HG03565 (cell line): Measurements from ENCODE around the gene CCNY.

Experiments used
- ATAC-seq: cut with Tn5 transposase; IDR thresholded peaks from one replicate; pipeline ENCODE4 v1.9.1; 2021; ENCODE audit warnings: mild to moderate bottlenecking, moderate library complexity; ENCODE audit not compliant: unreplicated experiment

The CCNY gene

GRCh38 chr10:35448687-35449662, 112.7 kb downstream of the CCNY start:
- no peak for ATAC-seq

DNA sequence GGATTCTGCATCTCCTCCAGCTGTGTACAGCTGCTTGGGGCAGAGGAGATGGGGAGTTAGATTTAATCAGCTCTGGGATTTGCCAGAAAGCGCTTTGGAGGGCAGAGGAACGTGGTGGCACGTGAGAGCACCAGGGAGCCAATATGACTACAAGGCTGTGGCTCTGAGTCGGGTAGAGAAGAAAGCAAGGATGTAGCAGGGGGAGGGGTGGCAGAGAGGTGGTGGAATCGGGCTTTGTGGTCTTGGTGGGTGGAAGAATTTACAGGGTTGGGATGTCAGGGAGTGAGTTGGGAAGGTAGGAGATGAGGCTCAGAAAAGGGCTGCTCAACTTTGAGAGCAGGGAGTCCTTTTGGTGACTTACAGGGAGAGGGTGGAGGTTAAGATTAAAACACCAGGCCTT, 113.6 kb downstream of the CCNY start:
- ATAC-seq, result no peak

DNA sequence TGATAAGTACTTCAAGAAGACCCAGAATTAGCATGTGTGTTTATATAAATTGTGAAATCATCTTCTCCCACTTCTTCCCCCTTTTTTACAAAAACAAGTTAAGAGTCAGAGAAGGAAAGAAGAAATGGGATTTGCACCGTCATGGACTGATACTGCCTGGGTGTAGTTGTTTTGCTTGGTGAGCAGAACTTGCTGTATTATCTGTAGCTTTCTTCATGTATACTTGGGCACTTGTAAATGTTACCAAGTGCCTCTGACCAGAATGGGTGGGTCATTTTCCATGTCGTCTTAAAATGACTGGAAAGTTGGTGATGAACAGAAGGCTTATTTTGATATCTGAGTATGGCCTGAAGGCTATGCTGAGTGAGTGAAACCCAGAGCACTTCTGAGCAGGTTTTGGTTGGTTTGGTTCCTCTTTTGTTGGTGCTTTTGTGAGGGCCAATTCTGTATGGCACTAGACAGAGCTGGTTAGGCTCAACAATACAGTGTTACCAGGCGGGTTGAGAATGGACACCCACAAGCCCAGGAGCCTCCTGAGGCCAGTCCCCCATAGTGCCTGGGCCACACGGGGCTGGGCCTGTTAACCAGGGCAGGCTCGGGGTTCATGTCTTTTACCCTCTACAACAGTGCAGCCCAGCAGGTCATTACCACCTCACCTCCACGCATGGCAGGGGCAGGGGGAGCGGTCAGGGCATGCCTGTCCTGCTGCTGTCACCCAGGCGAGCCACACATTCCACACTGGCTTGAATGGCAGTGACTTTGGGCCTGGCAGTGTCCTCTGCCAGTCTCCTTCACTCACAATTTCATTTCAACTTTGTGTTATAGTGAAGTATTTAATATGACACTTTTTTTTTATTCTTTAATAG, 115.1 kb downstream of the CCNY start:
- peak; percentile 99 for ATAC-seq

DNA sequence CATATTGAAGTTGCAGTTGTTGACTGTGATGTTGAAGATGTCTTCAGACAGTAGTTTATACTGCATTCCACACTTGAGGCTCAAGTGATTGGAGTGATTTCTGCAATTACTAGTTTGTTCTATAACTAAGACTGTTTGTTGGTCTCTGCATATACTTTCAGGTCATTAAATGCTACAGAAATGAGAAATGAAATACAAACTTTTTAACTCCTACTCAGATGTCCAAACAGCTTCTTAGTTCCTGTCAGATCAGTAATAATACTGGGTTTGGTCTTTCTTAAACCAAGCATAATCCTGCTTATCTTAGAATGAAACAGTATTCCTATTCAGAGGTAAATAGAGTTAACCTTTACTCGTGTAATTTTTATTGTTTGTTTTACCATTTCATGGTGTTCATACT, 115.9 kb downstream of the CCNY start:
- ATAC-seq, result no peak

DNA sequence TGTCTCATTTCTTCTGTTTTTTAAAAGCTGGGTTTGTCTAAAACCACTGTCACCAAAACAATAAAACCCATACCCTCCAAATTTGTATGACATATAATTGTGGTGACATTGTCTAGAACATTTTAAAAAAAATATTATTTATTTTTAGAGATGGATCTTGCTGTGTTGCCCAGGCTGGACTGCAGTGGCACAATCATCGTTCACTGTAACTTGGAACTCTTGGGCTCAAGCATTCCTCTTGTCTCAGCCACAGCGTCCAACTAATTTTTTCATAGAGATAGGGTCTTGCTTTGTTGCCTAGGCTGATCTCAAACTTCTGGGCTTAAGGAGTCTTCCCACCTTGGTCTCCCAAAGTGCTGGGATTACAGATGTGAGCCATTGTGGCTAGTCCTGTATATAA, 116.5 kb downstream of the CCNY start:
- no peak for ATAC-seq

GRCh38 chr10:35453855-35454532, 117.7 kb downstream of the CCNY start:
- no peak for ATAC-seq

DNA sequence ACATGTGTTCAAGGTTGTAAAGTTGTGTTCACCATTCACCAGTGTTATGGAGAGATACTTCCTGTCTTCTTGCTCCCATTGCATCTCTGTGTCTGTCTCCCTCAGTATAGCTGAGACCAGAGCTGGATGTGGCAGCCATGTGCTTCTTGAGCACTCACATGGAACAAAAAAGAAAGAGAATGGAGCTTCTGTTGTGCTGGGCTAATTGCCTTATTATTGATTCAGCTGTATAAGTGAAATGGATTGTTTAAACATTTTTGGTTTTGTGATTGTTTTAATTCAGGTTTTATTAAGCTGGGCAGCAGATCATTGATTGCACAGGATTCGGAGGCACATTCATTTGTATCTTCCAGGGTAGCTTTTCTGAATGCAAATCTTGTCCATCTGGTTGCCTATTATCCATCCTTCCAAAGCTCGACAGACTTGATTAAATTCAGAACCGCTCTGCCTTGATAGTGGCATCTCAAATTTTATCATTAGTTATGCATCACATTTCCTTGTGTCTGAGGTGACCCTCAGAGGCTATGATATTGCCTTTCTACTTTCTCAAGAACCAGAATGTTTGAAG, 119.9 kb downstream of the CCNY start:
- no peak for ATAC-seq

DNA sequence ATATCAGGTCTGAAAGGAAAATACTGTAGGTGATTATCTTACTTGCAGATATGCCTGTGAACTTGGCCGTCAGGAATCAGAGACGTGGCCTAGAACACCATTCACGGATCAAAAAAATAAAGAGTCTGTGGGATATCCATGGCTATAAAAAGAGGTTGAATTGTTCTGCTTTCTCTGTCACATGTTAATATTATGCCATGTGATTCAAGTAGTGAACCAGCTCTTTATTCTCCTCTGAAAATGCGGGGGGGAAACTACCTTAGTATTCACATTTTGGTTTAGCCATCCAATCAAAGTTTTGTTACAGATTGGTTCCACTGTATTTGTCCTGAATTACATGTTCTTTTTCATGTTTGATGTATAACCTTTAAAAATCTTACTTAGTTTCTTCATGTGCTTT, 120.5 kb downstream of the CCNY start:
- no peak for ATAC-seq

GRCh38 chr10:35458500-35459448, 122.5 kb downstream of the CCNY start:
- ATAC-seq, result no peak

GRCh38 chr10:35459449-35459847, 123.1 kb downstream of the CCNY start:
- ATAC-seq, result no peak

DNA sequence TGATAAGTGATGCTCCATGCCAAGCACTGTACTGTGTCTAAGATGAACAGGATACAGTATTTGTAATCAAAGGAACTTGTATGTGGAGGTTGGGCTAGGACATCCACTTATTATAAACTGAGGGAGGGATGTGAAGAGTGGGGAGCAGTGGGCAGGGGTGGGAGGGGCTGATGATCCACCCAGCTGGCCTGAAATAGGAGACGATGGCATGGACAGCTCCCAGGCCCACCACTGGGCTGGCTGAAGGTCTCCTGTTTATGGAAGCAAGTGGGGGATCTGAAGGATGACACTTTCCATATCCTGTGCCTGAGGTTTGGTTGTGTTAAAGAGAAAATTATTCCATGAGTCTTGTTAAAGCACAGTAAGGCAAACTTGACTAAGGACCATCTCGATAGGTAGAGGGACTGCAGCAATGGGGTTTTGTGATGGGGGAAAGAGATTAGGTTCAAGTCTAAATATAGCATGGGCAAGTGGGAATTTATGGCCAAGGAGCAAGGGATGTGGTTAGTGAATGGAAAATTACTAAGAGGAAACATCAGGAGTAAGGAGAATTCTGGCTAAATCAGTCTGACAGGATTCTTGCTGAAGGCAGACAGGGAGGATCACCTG, 124.6 kb downstream of the CCNY start:
- no peak for ATAC-seq

DNA sequence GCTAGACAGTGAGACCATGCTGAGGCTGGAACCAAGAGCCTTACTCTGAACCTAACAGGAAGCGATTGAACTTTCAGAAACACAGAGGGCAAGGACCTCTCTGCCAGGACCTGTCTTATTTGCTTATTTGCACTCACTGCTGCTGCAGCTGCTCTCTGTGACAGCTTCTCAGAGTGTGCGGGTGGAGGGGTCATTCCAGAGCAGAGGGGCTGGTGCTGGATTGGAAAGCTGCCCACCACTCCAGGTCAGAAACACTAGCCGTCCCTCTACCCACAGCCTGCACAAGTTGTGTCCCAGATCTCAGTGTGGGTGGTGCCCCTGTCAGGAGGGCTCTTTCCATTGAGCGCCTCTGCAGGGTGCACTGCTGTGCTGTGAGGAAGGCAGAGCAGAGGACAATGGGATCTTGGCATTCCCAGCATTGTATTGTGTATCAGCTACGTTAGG, 126.2 kb downstream of the CCNY start:
- peak; percentile 76 for ATAC-seq

- no peak for ATAC-seq
Observed at GRCh38 chr10:35463105-35463867, 127.0 kb downstream of the CCNY start.

DNA sequence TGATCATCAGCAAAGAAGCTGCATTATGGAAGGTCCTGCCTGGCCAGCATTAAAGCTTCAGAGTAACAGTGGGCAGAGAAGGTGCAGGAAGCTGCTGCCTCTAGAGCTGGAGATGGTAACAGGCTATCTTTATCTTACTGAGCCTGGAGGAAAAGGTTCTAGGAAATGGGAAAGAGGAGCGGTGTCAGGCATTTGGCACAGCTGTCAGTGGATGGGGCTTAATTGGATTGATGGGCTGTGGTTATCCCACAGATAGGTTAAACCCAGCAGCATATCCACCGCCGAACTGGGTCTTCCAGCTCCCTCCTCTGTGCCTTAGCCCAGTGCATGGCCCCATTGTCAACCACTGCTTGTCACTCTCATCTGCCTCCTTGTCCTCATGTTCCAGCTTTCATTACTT, 127.6 kb downstream of the CCNY start:
- ATAC-seq, result no peak

GRCh38 chr10:35464825-35465456, 128.6 kb downstream of the CCNY start:
- no peak for ATAC-seq

- no peak for ATAC-seq
Observed at GRCh38 chr10:35465673-35466072, 129.4 kb downstream of the CCNY start.

- ATAC-seq, result no peak
Observed at GRCh38 chr10:35466170-35466569, 129.9 kb downstream of the CCNY start.

GRCh38 chr10:35466661-35467060, 130.4 kb downstream of the CCNY start:
- no peak for ATAC-seq
